Measurements from ENCODE around the gene MYO7B. TPM values are rescaled to one million over a fixed set of nuclear protein-coding genes. Genes with fewer than 3 reads are reported as not detected.

The MYO7B gene
- total RNA-seq, 5 donors from 2014 or later (not counting 1 experiment from before 2014, with no cell fraction given): 0.13 to 0.96 (median 0.28) TPM; not detected in 1

GRCh38 chr2:127511917-127512316 is 23.6 kb upstream of the MYO7B start:
- Mint-ChIP-seq H3K27me3 (no peaks in the 10 kb centered on the region), H3K27ac (peak overlapping the region in 1 of 2 donors; percentile 13), H3K36me3 (peaks cover 36% of the 10 kb centered on the region), H3K4me3 (no peak overlapping the region), H3K4me1 (peaks cover 94 to 97% (median 95%) of the 10 kb centered on the region in 3 donors), H3K9me3 (no peaks in the 10 kb centered on the region)
- POLR2A ChIA-PET: interaction anchor here in 1 of 2 donors (1.0 kb wide), 1 partner anchor 17 kb away, joined by 5 read pairs; no protein-coding TSS in a partner anchor
- peaks cover 6 to 36% of the 10 kb centered on the region in 2 donors for H3K36me3 ChIP-seq (ENCODE audit: control insufficient read depth in 2 of 2, extremely low read depth in 1 of 2, insufficient read depth in 1 of 2, low read length in 1 of 2)
- H3K9me3 ChIP-seq: no peaks in the 10 kb centered on the region
- no peak overlapping the region for H3K4me3 ChIP-seq (ENCODE audit: control insufficient read depth in 1 of 2, extremely low read depth in 1 of 2, low read length in 1 of 2)
- H3K4me1 ChIP-seq (ENCODE audit: control insufficient read depth in 1 of 2, extremely low read depth in 1 of 2, insufficient read depth in 2 of 2, low read length in 2 of 2): peaks cover 13 to 22% of the 10 kb centered on the region in 2 experiments
- CTCF ChIA-PET: no interaction called here
- no peak overlapping the region for H3K27ac ChIP-seq (ENCODE audit: low read length)
- DNase-seq (no peak), ATAC-seq (replicated peaks in 1 of 4) (no peak)
- H3K27me3 ChIP-seq (replicated peaks in 1 of 2; ENCODE audit: control insufficient read depth in 2 of 2, extremely low read depth in 1 of 2, insufficient read depth in 2 of 2, low read length in 1 of 2): no peaks in the 10 kb centered on the region
- WGBS (ENCODE audit: insufficient coverage): no CpG with 5 or more reads among the region's 1 CpG

- 100% methylated on average over 1 of the region's 4 CpGs for WGBS (ENCODE audit: insufficient coverage)
- no peak overlapping the region for H3K4me3 ChIP-seq (ENCODE audit: control insufficient read depth in 1 of 2, extremely low read depth in 1 of 2, low read length in 1 of 2)
- peaks cover 97 to 100% (median 97%) of the 10 kb centered on the region in 3 donors for H3K4me1 Mint-ChIP-seq
- no peak overlapping the region for H3K4me3 Mint-ChIP-seq
- peaks cover 13 to 22% of the 10 kb centered on the region in 2 experiments for H3K4me1 ChIP-seq (ENCODE audit: control insufficient read depth in 1 of 2, extremely low read depth in 1 of 2, insufficient read depth in 2 of 2, low read length in 2 of 2)
- no peaks in the 10 kb centered on the region for H3K9me3 Mint-ChIP-seq
- peak overlapping the region in 1 of 2 donors; percentile 9 for H3K27ac Mint-ChIP-seq
- DNase-seq (no peak), ATAC-seq (replicated peaks in 1 of 4) (no peak)
- H3K9me3 ChIP-seq: no peaks in the 10 kb centered on the region
- ChIA-PET CTCF (interaction anchor here in 1 of 2 donors (0.6 kb wide), 1 partner anchor 541 kb away, joined by 3 read pairs; no protein-coding TSS in a partner anchor), POLR2A (interaction anchor here in 1 of 2 donors (1.0 kb wide), 1 partner anchor 16 kb away, joined by 5 read pairs; no protein-coding TSS in a partner anchor)
- peaks cover 6 to 39% of the 10 kb centered on the region in 2 donors for H3K36me3 ChIP-seq (ENCODE audit: control insufficient read depth in 2 of 2, extremely low read depth in 1 of 2, insufficient read depth in 1 of 2, low read length in 1 of 2)
- H3K27me3 ChIP-seq (replicated peaks in 1 of 2; ENCODE audit: control insufficient read depth in 2 of 2, extremely low read depth in 1 of 2, insufficient read depth in 2 of 2, low read length in 1 of 2): no peaks in the 10 kb centered on the region
- H3K27me3 Mint-ChIP-seq: no peaks in the 10 kb centered on the region
- peaks cover 40% of the 10 kb centered on the region for H3K36me3 Mint-ChIP-seq
- no peak overlapping the region for H3K27ac ChIP-seq (ENCODE audit: low read length)
These were observed 23.1 kb upstream of the MYO7B start for GRCh38 chr2:127512362-127512761.

GRCh38 chr2:127514076-127514475 is 21.4 kb upstream of the MYO7B start:
- ChIA-PET POLR2A (no interaction called here), CTCF (no interaction called here)
- ATAC-seq (replicated peaks in 1 of 4) (no peak), DNase-seq (no peak)
- 98% methylated on average over 10 of the region's 10 CpGs for WGBS (ENCODE audit: insufficient coverage)
- no peaks in the 10 kb centered on the region for H3K27me3 Mint-ChIP-seq
- no peaks in the 10 kb centered on the region for H3K9me3 Mint-ChIP-seq
- H3K4me1 ChIP-seq (ENCODE audit: control insufficient read depth in 1 of 2, extremely low read depth in 1 of 2, insufficient read depth in 2 of 2, low read length in 2 of 2): peaks cover 13 to 26% of the 10 kb centered on the region in 2 experiments
- H3K9me3 ChIP-seq: no peaks in the 10 kb centered on the region
- no peak overlapping the region for H3K4me3 Mint-ChIP-seq
- no peaks in the 10 kb centered on the region for H3K27me3 ChIP-seq (replicated peaks in 1 of 2; ENCODE audit: control insufficient read depth in 2 of 2, extremely low read depth in 1 of 2, insufficient read depth in 2 of 2, low read length in 1 of 2)
- H3K36me3 ChIP-seq (ENCODE audit: control insufficient read depth in 2 of 2, extremely low read depth in 1 of 2, insufficient read depth in 1 of 2, low read length in 1 of 2): peaks cover 4 to 52% of the 10 kb centered on the region in 2 donors
- peaks cover 87 to 94% (median 88%) of the 10 kb centered on the region in 3 donors for H3K4me1 Mint-ChIP-seq
- no peak overlapping the region for H3K4me3 ChIP-seq (ENCODE audit: control insufficient read depth in 1 of 2, extremely low read depth in 1 of 2, low read length in 1 of 2)
- H3K27ac Mint-ChIP-seq: peak overlapping the region in 1 of 2 donors; percentile 19
- H3K27ac ChIP-seq (ENCODE audit: low read length): no peak overlapping the region
- peaks cover 43% of the 10 kb centered on the region for H3K36me3 Mint-ChIP-seq

- 92% methylated on average over 9 of the region's 13 CpGs for WGBS (ENCODE audit: insufficient coverage)
- Histone ChIP-seq H3K9me3 (no peaks in the 10 kb centered on the region), H3K4me1 (ENCODE audit: control insufficient read depth in 1 of 2, extremely low read depth in 1 of 2, insufficient read depth in 2 of 2, low read length in 2 of 2) (peaks cover 13 to 26% of the 10 kb centered on the region in 2 experiments), H3K27me3 (replicated peaks in 1 of 2; ENCODE audit: control insufficient read depth in 2 of 2, extremely low read depth in 1 of 2, insufficient read depth in 2 of 2, low read length in 1 of 2) (no peaks in the 10 kb centered on the region), H3K4me3 (ENCODE audit: control insufficient read depth in 1 of 2, extremely low read depth in 1 of 2, low read length in 1 of 2) (no peak overlapping the region), H3K27ac (ENCODE audit: low read length) (no peak overlapping the region), H3K36me3 (ENCODE audit: control insufficient read depth in 2 of 2, extremely low read depth in 1 of 2, insufficient read depth in 1 of 2, low read length in 1 of 2) (peaks cover 4 to 53% of the 10 kb centered on the region in 2 donors)
- Mint-ChIP-seq H3K27me3 (no peaks in the 10 kb centered on the region), H3K27ac (no peak overlapping the region), H3K36me3 (peaks cover 44% of the 10 kb centered on the region), H3K9me3 (no peaks in the 10 kb centered on the region), H3K4me3 (no peak overlapping the region), H3K4me1 (peaks cover 85 to 92% (median 87%) of the 10 kb centered on the region in 3 donors)
- DNase-seq (no peak), ATAC-seq (replicated peaks in 1 of 4) (no peak)
- POLR2A ChIA-PET: no interaction called here
- CTCF ChIA-PET: no interaction called here
These were observed 21.0 kb upstream of the MYO7B start for GRCh38 chr2:127514485-127514884.

GRCh38 chr2:127515383-127515915 is 20.0 kb upstream of the MYO7B start:
- Mint-ChIP-seq H3K4me1 (peaks cover 82 to 91% (median 88%) of the 10 kb centered on the region in 3 donors), H3K36me3 (peaks cover 48% of the 10 kb centered on the region), H3K4me3 (no peak overlapping the region), H3K27me3 (no peaks in the 10 kb centered on the region), H3K27ac (peak overlapping the region in 1 of 2 donors; percentile 16), H3K9me3 (no peaks in the 10 kb centered on the region)
- Histone ChIP-seq H3K4me1 (ENCODE audit: control insufficient read depth in 1 of 2, extremely low read depth in 1 of 2, insufficient read depth in 2 of 2, low read length in 2 of 2) (peaks cover 13 to 26% of the 10 kb centered on the region in 2 experiments), H3K27me3 (replicated peaks in 1 of 2; ENCODE audit: control insufficient read depth in 2 of 2, extremely low read depth in 1 of 2, insufficient read depth in 2 of 2, low read length in 1 of 2) (no peaks in the 10 kb centered on the region), H3K4me3 (ENCODE audit: control insufficient read depth in 1 of 2, extremely low read depth in 1 of 2, low read length in 1 of 2) (no peak overlapping the region), H3K27ac (ENCODE audit: low read length) (no peak overlapping the region), H3K9me3 (no peaks in the 10 kb centered on the region), H3K36me3 (ENCODE audit: control insufficient read depth in 2 of 2, extremely low read depth in 1 of 2, insufficient read depth in 1 of 2, low read length in 1 of 2) (peaks cover 4 to 59% of the 10 kb centered on the region in 2 donors)
- DNase-seq: no peak
- ChIA-PET CTCF (interaction anchor here in 1 of 2 donors (0.6 kb wide), 1 partner anchor 206 kb away, joined by 3 read pairs; no protein-coding TSS in a partner anchor), POLR2A (interaction anchor here in 1 of 2 donors (0.6 kb wide), 1 partner anchor 584 kb away, joined by 10 read pairs; no protein-coding TSS in a partner anchor)
- 73% methylated on average over 4 of the region's 6 CpGs for WGBS (ENCODE audit: insufficient coverage)
- no peak for ATAC-seq (replicated peaks in 1 of 4)

GRCh38 chr2:127516041-127516762 is 19.3 kb upstream of the MYO7B start:
- no peak overlapping the region for H3K4me3 Mint-ChIP-seq
- peaks cover 78 to 87% (median 87%) of the 10 kb centered on the region in 3 donors for H3K4me1 Mint-ChIP-seq
- H3K27ac Mint-ChIP-seq: no peak overlapping the region
- POLR2A ChIA-PET: interaction anchor here in 1 of 2 donors (0.6 kb wide), 1 partner anchor 583 kb away, joined by 10 read pairs; no protein-coding TSS in a partner anchor
- DNase-seq (no peak), ATAC-seq (replicated peaks in 1 of 4) (no peak)
- no peaks in the 10 kb centered on the region for H3K9me3 Mint-ChIP-seq
- Histone ChIP-seq H3K27me3 (replicated peaks in 1 of 2; ENCODE audit: control insufficient read depth in 2 of 2, extremely low read depth in 1 of 2, insufficient read depth in 2 of 2, low read length in 1 of 2) (no peaks in the 10 kb centered on the region), H3K4me3 (ENCODE audit: control insufficient read depth in 1 of 2, extremely low read depth in 1 of 2, low read length in 1 of 2) (no peak overlapping the region), H3K4me1 (ENCODE audit: control insufficient read depth in 1 of 2, extremely low read depth in 1 of 2, insufficient read depth in 2 of 2, low read length in 2 of 2) (peaks cover 13 to 26% of the 10 kb centered on the region in 2 experiments), H3K36me3 (ENCODE audit: control insufficient read depth in 2 of 2, extremely low read depth in 1 of 2, insufficient read depth in 1 of 2, low read length in 1 of 2) (peaks cover 4 to 62% of the 10 kb centered on the region in 2 donors), H3K27ac (ENCODE audit: low read length) (no peak overlapping the region), H3K9me3 (no peaks in the 10 kb centered on the region)
- peaks cover 51% of the 10 kb centered on the region for H3K36me3 Mint-ChIP-seq
- CTCF ChIA-PET: interaction anchor here in 1 of 2 donors (0.6 kb wide), 1 partner anchor 206 kb away, joined by 3 read pairs; no protein-coding TSS in a partner anchor
- no peaks in the 10 kb centered on the region for H3K27me3 Mint-ChIP-seq
- 89% methylated on average over 3 of the region's 14 CpGs for WGBS (ENCODE audit: insufficient coverage)
